MM.1S (cell line): ENCODE results near the gene KCNH4.

Experiments used
- CTCF ChIP-seq: fragments of 300-600 bp; sonication (generic); IDR thresholded peaks from 2 replicates; pipeline ENCODE4 v1.5.1; 2016; ENCODE audit warnings: antibody characterized with exemption, low read length, mixed read lengths
- EZH2phosphoT487 ChIP-seq: fragments of 300-600 bp; sonication (generic); IDR thresholded peaks from 2 replicates; pipeline ENCODE4 v1.6.1; 2018; ENCODE audit warnings: antibody characterized with exemption, low read length

- TF ChIP-seq CTCF = no peak
- no peak for TF ChIP-seq EZH2phosphoT487
Observed at GRCh38 chr17:42212382-42212781, 31.4 kb upstream of the KCNH4 start.
